Activated CD8-positive, alpha-beta memory T cell treated with anti-CD3 and anti-CD28 coated beads for 36 hours (primary cell): ENCODE measurements around the gene CDC40. TPM values are rescaled to one million over a fixed set of nuclear protein-coding genes. Genes with fewer than 3 reads are reported as not detected.
"Not testable (repeated sequence)": the region's sequence is repeated elsewhere in the genome, so short reads cannot be mapped to it uniquely, and the experiment has no call there.

Source experiments
- CTCF ChIA-PET: fragments of 350-600 bp; sonication (Branson Sonifier 250); formaldehyde crosslinking; loops from one replicate; lab custom pipeline; 2021; ENCODE audit warnings: antibody characterized with exemption; lab: Charles Lee
- POLR2A ChIA-PET: fragments of 350-600 bp; sonication (Branson Sonifier 250); formaldehyde crosslinking; loops from one replicate; lab custom pipeline; 2021; ENCODE audit warnings: antibody characterized with exemption; lab: Charles Lee
- total RNA-seq, 2 experiments: library from RNA; stranded (reverse); gene quantifications; one replicate each; pipeline ENCODE4 v1.2.3, GENCODE V29; 2021

CDC40 gene
- total RNA-seq, 2 experiments from 2014 or later = 24.6 to 25.5 TPM

DNA sequence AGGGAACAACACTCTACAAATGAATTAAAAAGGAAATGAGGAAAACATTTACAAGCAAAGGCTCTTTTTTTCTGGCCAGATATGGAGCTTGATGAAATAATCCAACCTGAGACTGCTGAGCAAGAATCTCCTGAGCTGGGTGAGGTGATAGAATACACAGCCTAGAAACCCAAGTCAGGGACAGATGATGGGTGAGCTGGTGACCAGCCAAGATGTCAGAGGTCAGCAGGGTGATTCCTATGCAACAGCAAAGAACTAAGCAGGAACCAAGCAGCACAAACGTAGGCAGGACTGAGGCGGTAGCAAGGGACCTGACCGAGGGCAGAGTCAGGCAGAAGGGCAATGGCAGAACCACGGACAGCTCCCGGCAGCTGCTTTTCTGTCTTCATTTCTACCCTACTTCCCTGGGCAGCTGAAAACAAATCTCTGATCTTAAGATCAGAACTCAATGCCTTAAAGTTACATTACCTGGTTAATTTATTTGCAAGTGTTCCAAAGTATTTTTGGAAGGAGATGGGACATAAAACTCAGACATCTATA, 75.1 kb downstream of the CDC40 start:
- CTCF ChIA-PET = no interaction called here
- POLR2A ChIA-PET = no interaction called here

DNA sequence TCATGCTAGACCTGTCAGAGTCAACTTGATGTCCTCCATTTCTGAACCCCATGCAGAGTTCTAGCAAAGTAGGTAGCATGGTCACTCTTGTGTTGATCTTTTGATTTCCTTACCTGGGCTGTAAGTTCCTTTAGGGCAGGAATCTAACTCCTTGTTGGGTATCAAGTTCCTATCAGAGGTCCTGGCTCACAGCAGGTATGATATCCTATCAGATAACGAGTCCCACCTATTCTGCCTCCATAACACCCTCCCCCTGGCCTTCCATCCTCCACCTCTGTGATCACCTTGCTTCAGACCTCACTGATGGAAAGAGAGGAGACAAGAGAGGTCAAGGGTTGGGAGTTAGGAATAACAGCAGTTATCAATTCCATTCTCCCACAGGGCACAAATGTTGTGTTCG, 76.1 kb downstream of the CDC40 start:
- CTCF ChIA-PET = no interaction called here
- POLR2A ChIA-PET = no interaction called here

DNA sequence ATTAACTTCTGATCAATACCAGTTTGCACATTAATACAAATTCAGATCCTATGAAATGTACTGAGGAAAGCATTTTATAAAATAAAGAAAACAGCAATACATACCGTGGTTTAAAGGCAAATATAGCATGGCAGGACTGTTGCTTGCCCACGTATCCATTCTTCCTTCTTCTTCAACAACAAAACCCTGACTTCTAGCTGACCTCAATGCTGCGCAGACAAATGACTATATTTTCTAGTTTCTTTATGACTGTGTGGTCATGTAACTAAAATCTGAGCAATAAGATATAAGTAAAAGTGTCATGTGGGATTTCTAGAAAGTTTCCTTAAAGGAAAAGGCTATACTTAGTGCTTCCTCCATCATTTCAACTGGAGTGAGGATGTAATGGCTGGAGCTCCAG, 85.0 kb downstream of the CDC40 start:
- POLR2A ChIA-PET = no interaction called here
- CTCF ChIA-PET = no interaction called here

DNA sequence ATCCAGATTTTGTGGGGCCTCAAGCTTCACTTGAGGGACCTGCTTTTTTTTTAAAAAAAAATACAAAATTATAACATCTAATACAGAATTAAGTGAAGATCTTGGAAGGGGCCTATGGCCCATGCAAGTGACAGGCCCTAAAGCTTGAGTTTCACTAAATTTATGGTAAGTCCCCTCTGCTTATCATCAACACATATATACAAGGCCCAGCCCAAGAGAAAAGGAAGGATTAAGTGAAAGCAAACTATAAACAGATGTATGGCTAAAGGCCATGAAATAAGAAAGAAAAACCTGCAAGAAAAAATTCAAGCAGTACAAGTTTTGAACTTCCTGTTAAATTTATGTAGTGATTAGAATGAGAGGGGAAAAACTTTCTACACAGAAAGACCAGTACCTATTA, 86.8 kb downstream of the CDC40 start:
- ChIA-PET POLR2A (no interaction called here), CTCF (no interaction called here)

DNA sequence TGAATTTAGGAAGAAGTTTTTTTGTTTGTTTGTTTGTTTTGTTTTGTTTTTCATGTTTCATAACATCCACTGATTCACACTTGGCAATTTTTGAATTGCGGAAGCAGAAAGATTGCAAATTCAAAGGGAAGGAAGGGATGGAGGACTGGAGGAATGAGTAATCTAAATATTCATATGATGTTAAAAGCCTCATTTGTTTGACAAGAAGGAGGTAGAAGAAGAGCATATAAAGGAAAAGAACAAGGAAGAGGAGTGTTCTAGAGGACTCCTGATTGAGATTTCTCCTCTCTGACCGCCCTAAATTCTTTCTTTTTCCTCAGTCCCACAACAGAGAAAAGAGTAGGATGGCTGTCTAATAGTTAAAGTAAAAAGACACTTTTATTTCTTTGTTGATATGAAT, 89.4 kb downstream of the CDC40 start:
- CTCF ChIA-PET = no interaction called here
- POLR2A ChIA-PET = no interaction called here

DNA sequence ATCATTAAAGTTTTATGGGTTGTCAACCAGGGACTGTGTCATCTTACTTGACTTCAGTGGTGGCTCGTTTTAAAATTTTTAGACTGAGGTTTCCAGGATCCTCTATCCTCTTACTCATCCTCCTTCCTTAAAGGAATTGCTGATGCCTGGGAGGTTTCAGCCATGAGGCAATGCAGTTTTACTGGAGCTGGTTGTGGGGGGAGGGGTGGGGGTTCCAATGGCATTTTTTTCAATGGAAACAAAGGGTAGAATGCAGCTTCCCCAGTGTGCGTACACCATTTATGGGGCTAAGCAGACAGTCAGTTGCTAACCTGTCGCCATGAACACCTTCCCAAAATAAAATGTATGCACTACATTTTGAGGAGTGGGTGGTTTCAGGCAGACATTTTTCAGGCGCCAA, 89.9 kb downstream of the CDC40 start:
- POLR2A ChIA-PET = no interaction called here
- CTCF ChIA-PET = no interaction called here

DNA sequence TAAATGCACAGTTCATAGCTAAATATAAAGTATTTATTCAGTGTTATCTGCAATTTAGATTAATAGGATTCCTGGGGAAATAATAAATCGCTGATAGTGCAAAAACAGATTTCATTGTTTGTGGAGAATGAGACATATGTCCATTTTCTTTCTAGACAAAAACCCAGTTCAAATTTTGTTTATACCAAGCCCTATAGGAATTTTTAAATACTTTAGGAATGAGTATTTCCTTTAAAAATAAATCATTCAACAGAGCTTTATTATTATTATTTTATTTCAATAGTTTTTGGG, 91.5 kb downstream of the CDC40 start:
- POLR2A ChIA-PET = no interaction called here
- CTCF ChIA-PET = no interaction called here

DNA sequence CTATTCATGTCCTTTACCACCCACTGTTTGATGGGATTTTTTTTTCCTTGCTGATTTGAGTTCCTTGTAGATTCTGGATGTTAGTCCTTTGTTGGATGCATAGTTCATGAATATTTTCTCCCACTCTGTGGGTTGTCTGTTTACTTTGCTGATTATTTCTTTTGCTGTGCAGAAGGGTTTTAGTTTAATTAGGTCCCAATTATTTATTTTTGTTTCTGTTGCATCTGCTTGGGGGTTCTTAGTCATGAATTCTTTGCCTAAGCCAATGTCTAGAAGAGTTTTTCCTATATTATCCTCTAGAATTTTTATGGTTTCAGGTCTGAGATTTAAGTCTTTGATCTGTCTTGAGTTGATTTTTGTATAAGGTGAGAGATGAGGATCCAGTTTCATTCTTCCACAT, 92.6 kb downstream of the CDC40 start:
- POLR2A ChIA-PET, CTCF ChIA-PET: not testable (repeated sequence)

DNA sequence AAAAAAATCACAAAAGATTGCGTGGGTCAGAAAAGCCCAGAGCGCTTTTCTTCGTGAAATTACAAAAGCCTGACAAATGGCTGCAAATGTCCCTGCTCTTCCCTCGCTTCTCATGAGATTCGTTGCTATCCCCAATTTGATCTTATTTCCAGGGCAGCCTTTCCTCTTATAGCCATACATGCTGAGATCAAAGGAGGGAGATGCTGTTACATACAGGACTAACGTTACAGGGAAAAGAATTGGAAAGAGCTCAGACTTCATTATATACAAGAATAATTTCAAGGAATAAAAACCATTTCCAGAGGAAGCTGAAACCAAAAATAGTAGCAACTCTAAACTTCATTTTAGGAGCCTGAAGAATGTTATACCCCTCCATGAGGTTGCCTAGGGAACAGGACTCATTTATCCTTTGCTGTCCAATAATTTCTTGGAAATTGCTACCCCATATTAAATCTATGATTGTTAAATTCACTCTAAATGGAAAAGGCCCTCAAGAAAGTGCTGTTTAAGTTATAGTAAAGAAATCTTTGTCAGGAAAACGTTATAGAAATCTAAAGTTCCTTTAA, 97.0 kb downstream of the CDC40 start:
- ChIA-PET CTCF (no interaction called here), POLR2A (no interaction called here)

Other genes starting within 250 kb of the CDC40 start
- gene GPR6, start 202.1 kb upstream of the CDC40 start, total RNA-seq = not detected
- 1 to 10 TPM; 2.9 to 3.5 TPM for gene WASF1, start 757 bp upstream of the CDC40 start, total RNA-seq
- gene METTL24, start 177.9 kb downstream of the CDC40 start, total RNA-seq = not detected
- not detected for gene DDO, start 235.1 kb downstream of the CDC40 start, total RNA-seq